Thoracic aorta endothelial cell (primary cell): ENCODE measurements around the gene CES5A. TPM values are rescaled to one million over a fixed set of nuclear protein-coding genes. Genes with fewer than 3 reads are reported as not detected.

Experiments
- total RNA-seq: library from RNA; depleted of rRNA; stranded (reverse); fragments of >200 nt; gene quantifications from 2 replicates; pipeline ENCODE4 v1.2.3, GENCODE V29; 2012

The CES5A gene
- not detected in 2 replicates for total RNA-seq

GRCh38 chr16:55875273-55875672 lies at the start of gene CES5A:
CES5A (minus strand) TSS chr16:55875373; CDS start chr16:55875221, 152 bp downstream.

GRCh38 chr16:55832773-55833691 lies 42.1 kb downstream of the CES5A start, which contains the start of gene CES1:
CES1 (minus strand) TSS chr16:55833096; CDS start chr16:55833055, 41 bp downstream.

Other genes starting within 250 kb of the CES5A start
- gene SLC6A2, start 219.4 kb downstream of the CES5A start, total RNA-seq, result not detected in 2 replicates
- 0.14 TPM in 1 of 2 replicates, not detected in the other for gene CES1, start 42.3 kb downstream of the CES5A start, total RNA-seq